ENCODE data around the gene BACE2.

DNA sequence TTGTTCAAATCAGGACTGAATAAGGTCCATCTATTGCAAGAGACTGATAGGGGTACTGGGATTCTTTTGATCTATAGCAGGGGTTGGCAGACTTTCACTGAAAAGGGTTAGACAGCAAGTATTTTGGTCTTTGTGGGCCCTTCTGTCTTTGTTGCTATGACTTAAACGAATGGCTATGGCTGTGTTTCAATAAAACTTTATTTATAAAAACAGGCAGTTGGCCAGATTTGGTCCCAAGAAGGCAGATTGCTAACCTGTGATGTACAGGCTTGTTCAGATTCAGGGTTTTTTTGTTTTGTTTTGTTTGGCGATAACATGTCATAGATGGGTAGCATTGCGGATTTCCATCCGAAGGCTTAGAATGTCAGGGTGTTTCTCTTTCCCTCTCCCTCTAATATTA lies 3.9 kb upstream of the BACE2 start:
- TF ChIP-seq, protein P1, sequence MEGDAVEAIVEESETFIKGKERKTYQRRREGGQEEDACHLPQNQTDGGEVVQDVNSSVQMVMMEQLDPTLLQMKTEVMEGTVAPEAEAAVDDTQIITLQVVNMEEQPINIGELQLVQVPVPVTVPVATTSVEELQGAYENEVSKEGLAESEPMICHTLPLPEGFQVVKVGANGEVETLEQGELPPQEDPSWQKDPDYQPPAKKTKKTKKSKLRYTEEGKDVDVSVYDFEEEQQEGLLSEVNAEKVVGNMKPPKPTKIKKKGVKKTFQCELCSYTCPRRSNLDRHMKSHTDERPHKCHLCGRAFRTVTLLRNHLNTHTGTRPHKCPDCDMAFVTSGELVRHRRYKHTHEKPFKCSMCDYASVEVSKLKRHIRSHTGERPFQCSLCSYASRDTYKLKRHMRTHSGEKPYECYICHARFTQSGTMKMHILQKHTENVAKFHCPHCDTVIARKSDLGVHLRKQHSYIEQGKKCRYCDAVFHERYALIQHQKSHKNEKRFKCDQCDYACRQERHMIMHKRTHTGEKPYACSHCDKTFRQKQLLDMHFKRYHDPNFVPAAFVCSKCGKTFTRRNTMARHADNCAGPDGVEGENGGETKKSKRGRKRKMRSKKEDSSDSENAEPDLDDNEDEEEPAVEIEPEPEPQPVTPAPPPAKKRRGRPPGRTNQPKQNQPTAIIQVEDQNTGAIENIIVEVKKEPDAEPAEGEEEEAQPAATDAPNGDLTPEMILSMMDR (IDR thresholded peaks at IDR 0.05; ENCODE audit: extremely low read depth in 1 of 2, insufficient read depth in 1 of 2, low read depth in 1 of 2, low read length in 2 of 2), result no peak
- TF ChIP-seq, protein P2, sequence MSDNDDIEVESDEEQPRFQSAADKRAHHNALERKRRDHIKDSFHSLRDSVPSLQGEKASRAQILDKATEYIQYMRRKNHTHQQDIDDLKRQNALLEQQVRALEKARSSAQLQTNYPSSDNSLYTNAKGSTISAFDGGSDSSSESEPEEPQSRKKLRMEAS (IDR thresholded peaks at IDR 0.05; ENCODE audit: insufficient read depth, insufficient read length), result no peak
- no peak for TF ChIP-seq POLR2A (IDR thresholded peaks at IDR 0.05; ENCODE audit: low read depth, low read length)
- no peak for TF ChIP-seq MYC (IDR thresholded peaks at IDR 0.05; ENCODE audit: low read depth, low read length)
- TF ChIP-seq POLR2AphosphoS5 (IDR thresholded peaks at IDR 0.05; ENCODE audit: insufficient read depth, low read depth, low read length), result no peak
